ENCODE measurements around the gene EXOC4.

GRCh38 chr7:133448012-133448411, 195.1 kb downstream of the EXOC4 start:
- TF ChIP-seq, protein P1, sequence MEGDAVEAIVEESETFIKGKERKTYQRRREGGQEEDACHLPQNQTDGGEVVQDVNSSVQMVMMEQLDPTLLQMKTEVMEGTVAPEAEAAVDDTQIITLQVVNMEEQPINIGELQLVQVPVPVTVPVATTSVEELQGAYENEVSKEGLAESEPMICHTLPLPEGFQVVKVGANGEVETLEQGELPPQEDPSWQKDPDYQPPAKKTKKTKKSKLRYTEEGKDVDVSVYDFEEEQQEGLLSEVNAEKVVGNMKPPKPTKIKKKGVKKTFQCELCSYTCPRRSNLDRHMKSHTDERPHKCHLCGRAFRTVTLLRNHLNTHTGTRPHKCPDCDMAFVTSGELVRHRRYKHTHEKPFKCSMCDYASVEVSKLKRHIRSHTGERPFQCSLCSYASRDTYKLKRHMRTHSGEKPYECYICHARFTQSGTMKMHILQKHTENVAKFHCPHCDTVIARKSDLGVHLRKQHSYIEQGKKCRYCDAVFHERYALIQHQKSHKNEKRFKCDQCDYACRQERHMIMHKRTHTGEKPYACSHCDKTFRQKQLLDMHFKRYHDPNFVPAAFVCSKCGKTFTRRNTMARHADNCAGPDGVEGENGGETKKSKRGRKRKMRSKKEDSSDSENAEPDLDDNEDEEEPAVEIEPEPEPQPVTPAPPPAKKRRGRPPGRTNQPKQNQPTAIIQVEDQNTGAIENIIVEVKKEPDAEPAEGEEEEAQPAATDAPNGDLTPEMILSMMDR (IDR thresholded peaks at IDR 0.05): no peak
- TF ChIP-seq POLR2AphosphoS5 (IDR thresholded peaks at IDR 0.05; ENCODE audit: insufficient read depth in 1 of 2, low read depth in 1 of 2): no peak

Data from vagina (tissue), 2 donors.